Fibroblast of the aortic adventitia (primary cell): ENCODE measurements around the gene TP53INP2. TPM values are rescaled to one million over a fixed set of nuclear protein-coding genes. Genes with fewer than 3 reads are reported as not detected.

Experiments used
- DNase-seq: peaks from one replicate; pipeline ENCODE4 v3.0.0-alpha.2; 2010; ENCODE audit warnings: low read depth
- H3K4me3 ChIP-seq: 2 replicates; pipeline ENCODE4 v1.5.1; 2011; ENCODE audit warnings: low read depth, mild to moderate bottlenecking, control low read depth, low read length, moderate library complexity
- total RNA-seq: library from RNA; depleted of rRNA; stranded (reverse); fragments of >200 nt; gene quantifications from 2 replicates; pipeline ENCODE4 v1.2.3, GENCODE V29; 2012; ENCODE audit warnings: low replicate concordance
- TF ChIP-seq, protein P1 (sequence below): IDR thresholded peaks from 2 replicates; pipeline ENCODE4 v1.5.1; 2011; ENCODE audit warnings: mild to moderate bottlenecking, low read length, control low read depth, inconsistent platforms; ENCODE audit not compliant: insufficient read depth

The TP53INP2 gene
- total RNA-seq, 1 donor: 2.5 TPM

- DNase-seq: no peak
- H3K4me3 ChIP-seq: no peak overlapping the region
- TF ChIP-seq, protein P1, sequence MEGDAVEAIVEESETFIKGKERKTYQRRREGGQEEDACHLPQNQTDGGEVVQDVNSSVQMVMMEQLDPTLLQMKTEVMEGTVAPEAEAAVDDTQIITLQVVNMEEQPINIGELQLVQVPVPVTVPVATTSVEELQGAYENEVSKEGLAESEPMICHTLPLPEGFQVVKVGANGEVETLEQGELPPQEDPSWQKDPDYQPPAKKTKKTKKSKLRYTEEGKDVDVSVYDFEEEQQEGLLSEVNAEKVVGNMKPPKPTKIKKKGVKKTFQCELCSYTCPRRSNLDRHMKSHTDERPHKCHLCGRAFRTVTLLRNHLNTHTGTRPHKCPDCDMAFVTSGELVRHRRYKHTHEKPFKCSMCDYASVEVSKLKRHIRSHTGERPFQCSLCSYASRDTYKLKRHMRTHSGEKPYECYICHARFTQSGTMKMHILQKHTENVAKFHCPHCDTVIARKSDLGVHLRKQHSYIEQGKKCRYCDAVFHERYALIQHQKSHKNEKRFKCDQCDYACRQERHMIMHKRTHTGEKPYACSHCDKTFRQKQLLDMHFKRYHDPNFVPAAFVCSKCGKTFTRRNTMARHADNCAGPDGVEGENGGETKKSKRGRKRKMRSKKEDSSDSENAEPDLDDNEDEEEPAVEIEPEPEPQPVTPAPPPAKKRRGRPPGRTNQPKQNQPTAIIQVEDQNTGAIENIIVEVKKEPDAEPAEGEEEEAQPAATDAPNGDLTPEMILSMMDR: no peak
Observed at GRCh38 chr20:34693414-34693813, 10.7 kb upstream of the TP53INP2 start.

GRCh38 chr20:34701405-34702085 lies 2.6 kb upstream of the TP53INP2 start:
- TF ChIP-seq, protein P1: no peak
- no peak for DNase-seq
- no peak overlapping the region for H3K4me3 ChIP-seq

- TF ChIP-seq, protein P1: no peak
- no peak for DNase-seq
- H3K4me3 ChIP-seq: peak overlapping the region; percentile 91
Observed at GRCh38 chr20:34703061-34703423, 1.1 kb upstream of the TP53INP2 start.

DNA sequence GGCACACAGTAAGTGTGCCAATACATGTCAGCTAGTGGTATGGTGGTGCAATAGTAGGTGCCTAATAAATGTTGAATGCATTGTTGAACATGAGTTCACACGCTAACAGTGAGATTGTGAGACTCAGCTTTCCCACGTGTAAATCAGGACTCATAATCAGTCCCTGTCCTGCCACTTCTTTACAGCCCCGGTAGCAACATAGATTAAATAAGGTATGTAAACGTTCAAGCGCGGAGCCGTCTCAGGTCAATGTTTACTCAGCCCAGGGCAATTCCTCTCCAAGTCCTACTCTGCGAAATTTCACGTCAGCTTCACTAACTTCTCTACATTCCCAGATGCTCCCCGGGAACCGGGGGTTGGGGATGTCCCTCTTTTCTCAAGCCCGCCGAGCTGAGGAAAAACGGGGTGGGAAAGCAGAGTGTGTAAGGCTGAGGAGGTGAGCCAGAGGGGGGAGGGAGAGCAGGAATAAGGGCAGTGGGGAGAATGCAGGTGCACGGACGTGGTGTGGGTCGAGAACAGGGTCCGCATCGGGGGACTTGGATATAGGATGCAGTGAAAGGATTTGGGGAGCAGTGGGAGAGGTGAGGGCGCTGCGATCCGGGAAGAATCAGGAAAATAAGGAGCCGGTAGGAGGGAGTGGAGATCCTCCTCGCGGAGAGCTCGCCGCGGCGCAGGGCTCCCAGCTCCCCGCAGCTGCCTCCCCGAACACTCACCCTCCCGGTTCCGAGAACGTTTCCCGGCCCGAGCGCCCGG lies 544 bp upstream of the TP53INP2 start:
- peak; percentile 32 for DNase-seq
- TF ChIP-seq, protein P1: no peak

DNA sequence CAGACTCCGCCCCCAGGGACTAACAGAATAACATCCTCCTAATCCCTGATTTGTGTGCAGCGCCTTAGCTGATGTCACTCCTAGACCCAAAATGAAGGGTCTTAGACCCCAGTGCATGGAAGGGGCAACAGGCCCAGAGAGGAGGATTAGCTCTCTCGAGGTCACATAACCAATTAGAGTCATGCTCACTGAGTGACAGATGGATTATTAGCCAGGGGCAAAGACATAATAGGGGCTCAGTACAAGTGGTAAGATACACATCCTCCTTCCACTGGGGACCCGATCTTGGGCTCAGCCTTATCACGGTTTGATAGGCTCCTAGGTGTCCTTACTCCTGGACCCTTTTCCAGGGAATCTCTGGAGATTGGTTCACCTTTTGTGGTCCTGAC lies 858 bp downstream of the TP53INP2 start:
- H3K4me3 ChIP-seq: peak overlapping the region; percentile 91
- no peak for DNase-seq
- TF ChIP-seq, protein P1: no peak

More for the DNA sequence above, 544 bp upstream of the TP53INP2 start:
- H3K4me3 ChIP-seq: peak overlapping the region; percentile 91

GRCh38 chr20:34705397-34706301 lies 1.5 kb downstream of the TP53INP2 start:
- H3K4me3 ChIP-seq: peak overlapping the region; percentile 91
- DNase-seq: peak; percentile 28
- TF ChIP-seq, protein P1: peak; percentile 35
